Measurements from ENCODE around the gene AGBL1.

The AGBL1 gene

GRCh38 chr15:86773736-86774135 lies 694.1 kb downstream of the AGBL1 start:
- no peak overlapping the region for H3K4me3 ChIP-seq (ENCODE audit: low read depth, low read length)
- no peak for DNase-seq (ENCODE audit: low read depth)
- no peak for TF ChIP-seq CTCF (IDR thresholded peaks at IDR 0.05; ENCODE audit: insufficient read depth, low read depth, low read length, missing control alignments)

- DNase-seq (ENCODE audit: low read depth) = no peak
- no peak overlapping the region for H3K4me3 ChIP-seq (ENCODE audit: low read depth, low read length)
- TF ChIP-seq CTCF (IDR thresholded peaks at IDR 0.05; ENCODE audit: insufficient read depth, low read depth, low read length, missing control alignments) = no peak
Observed at GRCh38 chr15:86776145-86776544, 696.5 kb downstream of the AGBL1 start.

- no peak overlapping the region for H3K4me3 ChIP-seq (ENCODE audit: low read depth, low read length)
- no peak for DNase-seq (ENCODE audit: low read depth)
- no peak for TF ChIP-seq CTCF (IDR thresholded peaks at IDR 0.05; ENCODE audit: insufficient read depth, low read depth, low read length, missing control alignments)
Observed at GRCh38 chr15:86796521-86796920, 716.9 kb downstream of the AGBL1 start.

- no peak for DNase-seq (ENCODE audit: low read depth)
Observed at GRCh38 chr15:86797135-86797534, 717.5 kb downstream of the AGBL1 start.

GRCh38 chr15:86799226-86799625 lies 719.6 kb downstream of the AGBL1 start:
- no peak for DNase-seq (ENCODE audit: low read depth)
- no peak overlapping the region for H3K4me3 ChIP-seq (ENCODE audit: low read depth, low read length)
- TF ChIP-seq CTCF (IDR thresholded peaks at IDR 0.05; ENCODE audit: insufficient read depth, low read depth, low read length, missing control alignments) = no peak

More at GRCh38 chr15:86797135-86797534, 717.5 kb downstream of the AGBL1 start:
- no peak for TF ChIP-seq CTCF (IDR thresholded peaks at IDR 0.05; ENCODE audit: insufficient read depth, low read depth, low read length, missing control alignments)
- no peak overlapping the region for H3K4me3 ChIP-seq (ENCODE audit: low read depth, low read length)

GRCh38 chr15:86802244-86802643 lies 722.6 kb downstream of the AGBL1 start:
- no peak for DNase-seq (ENCODE audit: low read depth)
- H3K4me3 ChIP-seq (ENCODE audit: low read depth, low read length) = no peak overlapping the region
- no peak for TF ChIP-seq CTCF (IDR thresholded peaks at IDR 0.05; ENCODE audit: insufficient read depth, low read depth, low read length, missing control alignments)

- no peak for DNase-seq (ENCODE audit: low read depth)
- no peak overlapping the region for H3K4me3 ChIP-seq (ENCODE audit: low read depth, low read length)
- no peak for TF ChIP-seq CTCF (IDR thresholded peaks at IDR 0.05; ENCODE audit: insufficient read depth, low read depth, low read length, missing control alignments)
Observed at GRCh38 chr15:86804406-86804805, 724.7 kb downstream of the AGBL1 start.
